IMR-90 (cell line): Measurements from ENCODE around the gene PCDH12.

Experiments
- CEBPB ChIP-seq: IDR thresholded peaks from 2 replicates; pipeline ENCODE4 v1.6.1; 2012; ENCODE audit warnings: low read depth, low read length, improper control_type of control experiment
- CTCF ChIP-seq: conservative IDR thresholded peaks from 2 replicates; pipeline ENCODE4 v1.5.1; 2012; ENCODE audit warnings: mild to moderate bottlenecking, low read depth, low read length, improper control_type of control experiment
- MAFK ChIP-seq: IDR thresholded peaks from 2 replicates; pipeline ENCODE4 v1.6.1; 2012; ENCODE audit warnings: low read depth, low read length, improper control_type of control experiment
- MAZ ChIP-seq: IDR thresholded peaks from 2 replicates; pipeline ENCODE4 v1.6.1; 2012; ENCODE audit warnings: low read depth, mild to moderate bottlenecking, low read length, improper control_type of control experiment, moderate library complexity, borderline replicate concordance
- POLR2A ChIP-seq: IDR thresholded peaks from 2 replicates; pipeline ENCODE4 v1.6.1; 2012; ENCODE audit warnings: mild to moderate bottlenecking, low read depth, low read length
- RAD21 ChIP-seq: IDR thresholded peaks from 2 replicates; pipeline ENCODE4 v1.6.1; 2012; ENCODE audit warnings: low read length, improper control_type of control experiment
- USF2 ChIP-seq: fragments of 150-350 bp; IDR thresholded peaks from 2 replicates; pipeline ENCODE4 v1.6.1; 2017; ENCODE audit warnings: mild to moderate bottlenecking, antibody characterized with exemption, low read length, low read depth

GRCh38 chr5:142003266-142003800, 45.3 kb upstream of the PCDH12 start:
- no peak for TF ChIP-seq USF2
- no peak for TF ChIP-seq POLR2A
- TF ChIP-seq CTCF: no peak
- no peak for TF ChIP-seq RAD21
- no peak for TF ChIP-seq MAFK
- TF ChIP-seq CEBPB: no peak
- TF ChIP-seq MAZ: no peak
